SJSA1 (cell line): ENCODE results near the gene CHPF. TPM values are rescaled to one million over a fixed set of nuclear protein-coding genes. Genes with fewer than 3 reads are reported as not detected.

Experiments used
- DNase-seq, 2 experiments: peaks; one replicate each; pipeline ENCODE4 v3.0.0-alpha.2; 2015 to 2020; ENCODE audit warnings: low spot score in 2 of 2, low read depth in 1 of 2
- H3K27ac ChIP-seq: fragments of 250-450 bp; sonication (Bioruptor Pico); 2 replicates; pipeline ENCODE4 v1.5.1; 2020; ENCODE audit warnings: mild to moderate bottlenecking, moderate library complexity
- H3K27me3 ChIP-seq: fragments of 250-450 bp; sonication (Bioruptor Pico); replicated peaks from 2 replicates; pipeline ENCODE4 v1.5.1; 2020; ENCODE audit warnings: mild to moderate bottlenecking, moderate library complexity
- H3K36me3 ChIP-seq: fragments of 250-450 bp; sonication (Bioruptor Pico); 2 replicates; pipeline ENCODE4 v1.5.1; 2020; ENCODE audit warnings: mild to moderate bottlenecking
- H3K4me1 ChIP-seq: fragments of 250-450 bp; sonication (Bioruptor Pico); replicated peaks from 2 replicates; pipeline ENCODE4 v1.6.1; 2021; ENCODE audit warnings: mild to moderate bottlenecking
- H3K4me3 ChIP-seq: fragments of 250-450 bp; sonication (Bioruptor Pico); 2 replicates; pipeline ENCODE4 v1.5.1; 2020; ENCODE audit warnings: mild to moderate bottlenecking
- H3K9me3 ChIP-seq: fragments of 250-450 bp; sonication (Bioruptor Pico); replicated peaks from 2 replicates; pipeline ENCODE4 v1.5.1; 2020; ENCODE audit warnings: mild to moderate bottlenecking
- total RNA-seq: library from RNA; depleted of rRNA; stranded (reverse); fragments of >200 nt; shearing (Covaris generic); gene quantifications from 2 replicates; pipeline ENCODE4 v1.2.3, GENCODE V29; 2014

CHPF gene
- total RNA-seq, 1 experiment from 2014 or later, result 113 TPM

- Histone ChIP-seq H3K27me3 (peaks cover 70% of the 10 kb centered on the region), H3K27ac (no peak overlapping the region), H3K36me3 (no peaks in the 10 kb centered on the region)
These were observed 30.9 kb downstream of the CHPF start for GRCh38 chr2:219512524-219513216.

GRCh38 chr2:219511547-219512325, 31.9 kb downstream of the CHPF start:
- no peak for DNase-seq
- Histone ChIP-seq H3K4me1 (peaks cover 10% of the 10 kb centered on the region), H3K27ac (no peak overlapping the region), H3K9me3 (no peaks in the 10 kb centered on the region), H3K4me3 (no peak overlapping the region), H3K36me3 (no peaks in the 10 kb centered on the region), H3K27me3 (peaks cover 65% of the 10 kb centered on the region)

More at GRCh38 chr2:219512524-219513216, 30.9 kb downstream of the CHPF start:
- H3K9me3 ChIP-seq, result no peaks in the 10 kb centered on the region
- H3K4me3 ChIP-seq, result no peak overlapping the region
- peaks cover 10% of the 10 kb centered on the region for H3K4me1 ChIP-seq
- DNase-seq, result no peak

- DNase-seq, result no peak
- H3K9me3 ChIP-seq, result no peaks in the 10 kb centered on the region
- peaks cover 59% of the 10 kb centered on the region for H3K27me3 ChIP-seq
- no peak overlapping the region for H3K27ac ChIP-seq
- no peak overlapping the region for H3K4me3 ChIP-seq
- H3K36me3 ChIP-seq, result no peaks in the 10 kb centered on the region
- peaks cover 10% of the 10 kb centered on the region for H3K4me1 ChIP-seq
These were observed 33.0 kb downstream of the CHPF start for GRCh38 chr2:219510512-219511135.

GRCh38 chr2:219509780-219510511, 33.7 kb downstream of the CHPF start:
- Histone ChIP-seq H3K27me3 (peaks cover 52% of the 10 kb centered on the region), H3K4me3 (no peak overlapping the region; the same call in 1 of the 2 replicates), H3K4me1 (peaks cover 10% of the 10 kb centered on the region), H3K36me3 (no peaks in the 10 kb centered on the region), H3K27ac (no peak overlapping the region), H3K9me3 (no peaks in the 10 kb centered on the region)
- peak; percentile 39 to 59 for DNase-seq

- peaks cover 44% of the 10 kb centered on the region for H3K27me3 ChIP-seq
- H3K27ac ChIP-seq, result no peak overlapping the region
- no peaks in the 10 kb centered on the region for H3K9me3 ChIP-seq
- peaks cover 5% of the 10 kb centered on the region for H3K36me3 ChIP-seq
- peaks cover 10% of the 10 kb centered on the region for H3K4me1 ChIP-seq
- H3K4me3 ChIP-seq, result no peak overlapping the region
- no peak for DNase-seq
These were observed 34.4 kb downstream of the CHPF start for GRCh38 chr2:219508971-219509779.

GRCh38 chr2:219508444-219508734, 35.2 kb downstream of the CHPF start:
- no peak for DNase-seq
- Histone ChIP-seq H3K27me3 (peaks cover 36% of the 10 kb centered on the region), H3K4me1 (peaks cover 10% of the 10 kb centered on the region), H3K36me3 (peaks cover 7% of the 10 kb centered on the region), H3K4me3 (no peak overlapping the region), H3K9me3 (no peaks in the 10 kb centered on the region), H3K27ac (no peak overlapping the region)

- H3K36me3 ChIP-seq, result peaks cover 7% of the 10 kb centered on the region
- H3K4me3 ChIP-seq, result no peak overlapping the region
- no peaks in the 10 kb centered on the region for H3K9me3 ChIP-seq
- DNase-seq, result no peak
- H3K27me3 ChIP-seq, result peaks cover 31% of the 10 kb centered on the region
- H3K4me1 ChIP-seq, result peaks cover 10% of the 10 kb centered on the region
- H3K27ac ChIP-seq, result no peak overlapping the region
These were observed 35.8 kb downstream of the CHPF start for GRCh38 chr2:219507581-219508443.

- Histone ChIP-seq H3K4me1 (peaks cover 10% of the 10 kb centered on the region), H3K27ac (no peak overlapping the region)
These were observed 36.6 kb downstream of the CHPF start for GRCh38 chr2:219506802-219507526.

GRCh38 chr2:219506153-219506801, 37.3 kb downstream of the CHPF start:
- no peak for DNase-seq
- Histone ChIP-seq H3K27ac (no peak overlapping the region), H3K36me3 (peaks cover 10% of the 10 kb centered on the region), H3K27me3 (peaks cover 18% of the 10 kb centered on the region), H3K4me3 (no peak overlapping the region), H3K4me1 (peaks cover 10% of the 10 kb centered on the region), H3K9me3 (no peaks in the 10 kb centered on the region)

More at GRCh38 chr2:219506802-219507526, 36.6 kb downstream of the CHPF start:
- no peak for DNase-seq
- Histone ChIP-seq H3K27me3 (peaks cover 22% of the 10 kb centered on the region), H3K36me3 (peaks cover 10% of the 10 kb centered on the region), H3K4me3 (no peak overlapping the region), H3K9me3 (no peaks in the 10 kb centered on the region)

- Histone ChIP-seq H3K4me3 (no peak overlapping the region), H3K4me1 (peaks cover 10% of the 10 kb centered on the region), H3K9me3 (no peaks in the 10 kb centered on the region), H3K27ac (no peak overlapping the region), H3K36me3 (peaks cover 10% of the 10 kb centered on the region), H3K27me3 (peaks cover 11% of the 10 kb centered on the region)
- no peak for DNase-seq
These were observed 38.0 kb downstream of the CHPF start for GRCh38 chr2:219505585-219505984.

GRCh38 chr2:219502618-219503017, 41.0 kb downstream of the CHPF start:
- H3K4me1 ChIP-seq, result peaks cover 17% of the 10 kb centered on the region
- DNase-seq, result no peak
- H3K9me3 ChIP-seq, result no peaks in the 10 kb centered on the region
- no peaks in the 10 kb centered on the region for H3K27me3 ChIP-seq
- peaks cover 10% of the 10 kb centered on the region for H3K36me3 ChIP-seq
- no peak overlapping the region for H3K4me3 ChIP-seq
- H3K27ac ChIP-seq, result no peak overlapping the region
